Measurements from ENCODE around the gene ZNF385C.

Gene ZNF385C

GRCh38 chr17:41988418-41988817, 109.9 kb downstream of the ZNF385C start:
- no peak for DNase-seq (ENCODE audit: low spot score)

GRCh38 chr17:41987642-41988041, 110.6 kb downstream of the ZNF385C start:
- DNase-seq (ENCODE audit: low spot score) = no peak

DNA sequence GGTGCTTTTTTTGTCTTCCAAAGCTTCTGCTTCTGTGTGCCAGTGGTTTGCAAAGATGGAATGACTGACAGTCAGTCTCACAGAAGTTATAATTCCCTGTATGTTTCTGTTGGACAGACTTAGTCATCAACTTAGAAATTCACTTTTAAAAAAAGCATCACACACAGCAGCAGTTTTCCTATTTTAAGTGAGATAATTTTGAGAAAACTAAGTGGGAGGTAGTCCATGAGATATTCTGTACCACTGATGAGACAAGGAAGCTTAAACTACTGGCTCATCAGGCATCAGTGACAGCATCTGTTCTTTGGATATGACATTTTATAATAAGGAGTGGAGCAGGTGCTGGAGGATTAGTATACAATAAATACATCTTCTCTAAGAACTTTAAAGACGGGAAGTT, 111.6 kb downstream of the ZNF385C start:
- peak; percentile 66 for DNase-seq (ENCODE audit: low spot score)

DNA sequence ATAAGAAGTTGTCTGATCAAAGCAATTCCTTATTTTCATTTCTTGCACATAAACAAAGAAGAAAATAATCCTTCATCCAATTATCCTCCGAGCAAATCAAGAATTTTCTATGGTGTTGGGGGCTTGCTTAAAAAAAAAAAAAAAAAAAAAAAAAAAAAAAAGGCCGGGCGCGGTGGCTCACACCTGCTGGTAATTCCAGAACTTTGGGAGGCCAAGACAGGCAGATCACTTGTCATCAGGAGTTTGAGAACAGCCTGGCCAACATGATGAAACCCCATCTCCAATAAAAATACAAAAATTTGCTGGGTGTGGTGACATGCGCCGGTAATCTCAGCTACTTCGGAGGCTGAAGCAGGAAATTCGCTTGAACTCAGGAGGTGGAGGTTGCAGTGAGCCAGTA, 112.4 kb downstream of the ZNF385C start:
- DNase-seq (ENCODE audit: low spot score) = no peak

- no peak for DNase-seq (ENCODE audit: low spot score)
These were observed 113.8 kb downstream of the ZNF385C start for GRCh38 chr17:41984454-41984853.

- DNase-seq (ENCODE audit: low spot score) = no peak
These were observed 116.1 kb downstream of the ZNF385C start for GRCh38 chr17:41982026-41982760.

- DNase-seq (ENCODE audit: low spot score) = no peak
These were observed 120.3 kb downstream of the ZNF385C start for GRCh38 chr17:41977991-41978390.

GRCh38 chr17:41976142-41976768, 122.0 kb downstream of the ZNF385C start:
- DNase-seq (ENCODE audit: low spot score) = peak; percentile 50

Measured in putamen (tissue), 1 donor.